22Rv1 (cell line): ENCODE data around the gene ROGDI.

ENCODE experiments used
- H3K27ac ChIP-seq: fragments of 450-650 bp; 2 replicates; pipeline ENCODE4 v1.5.1; 2017
- ZFX ChIP-seq: fragments of 450-650 bp; IDR thresholded peaks from 2 replicates; pipeline ENCODE4 v1.6.1; 2017; ENCODE audit warnings: antibody characterized with exemption, borderline replicate concordance
- TF ChIP-seq, protein P1 (sequence below): fragments of 450-650 bp; IDR thresholded peaks from 2 replicates; pipeline ENCODE4 v1.5.1; 2017; ENCODE audit warnings: mild to moderate bottlenecking

ROGDI gene

DNA sequence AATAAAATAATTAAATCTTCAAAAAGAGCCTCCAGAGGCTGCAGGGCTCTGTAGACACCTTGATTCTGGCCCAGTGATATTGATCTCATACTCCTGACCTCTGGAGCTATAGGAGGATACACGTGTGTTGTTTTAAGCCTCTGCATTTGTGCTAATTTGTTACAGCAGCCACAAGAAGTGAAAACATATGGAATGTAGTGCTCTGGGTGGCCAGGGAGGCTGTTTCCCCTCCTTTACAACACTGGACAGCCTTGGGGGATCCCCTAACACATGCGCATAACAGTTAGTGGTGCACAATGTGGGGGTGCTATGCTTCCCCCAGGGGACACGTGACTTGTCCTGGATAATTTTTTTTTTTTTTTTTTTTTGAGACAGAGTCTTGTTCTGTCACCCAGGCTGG is 30.8 kb downstream of the ROGDI start:
- H3K27ac ChIP-seq, result no peak overlapping the region
- TF ChIP-seq ZFX, result no peak
- TF ChIP-seq, protein P1, sequence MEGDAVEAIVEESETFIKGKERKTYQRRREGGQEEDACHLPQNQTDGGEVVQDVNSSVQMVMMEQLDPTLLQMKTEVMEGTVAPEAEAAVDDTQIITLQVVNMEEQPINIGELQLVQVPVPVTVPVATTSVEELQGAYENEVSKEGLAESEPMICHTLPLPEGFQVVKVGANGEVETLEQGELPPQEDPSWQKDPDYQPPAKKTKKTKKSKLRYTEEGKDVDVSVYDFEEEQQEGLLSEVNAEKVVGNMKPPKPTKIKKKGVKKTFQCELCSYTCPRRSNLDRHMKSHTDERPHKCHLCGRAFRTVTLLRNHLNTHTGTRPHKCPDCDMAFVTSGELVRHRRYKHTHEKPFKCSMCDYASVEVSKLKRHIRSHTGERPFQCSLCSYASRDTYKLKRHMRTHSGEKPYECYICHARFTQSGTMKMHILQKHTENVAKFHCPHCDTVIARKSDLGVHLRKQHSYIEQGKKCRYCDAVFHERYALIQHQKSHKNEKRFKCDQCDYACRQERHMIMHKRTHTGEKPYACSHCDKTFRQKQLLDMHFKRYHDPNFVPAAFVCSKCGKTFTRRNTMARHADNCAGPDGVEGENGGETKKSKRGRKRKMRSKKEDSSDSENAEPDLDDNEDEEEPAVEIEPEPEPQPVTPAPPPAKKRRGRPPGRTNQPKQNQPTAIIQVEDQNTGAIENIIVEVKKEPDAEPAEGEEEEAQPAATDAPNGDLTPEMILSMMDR, result no peak

DNA sequence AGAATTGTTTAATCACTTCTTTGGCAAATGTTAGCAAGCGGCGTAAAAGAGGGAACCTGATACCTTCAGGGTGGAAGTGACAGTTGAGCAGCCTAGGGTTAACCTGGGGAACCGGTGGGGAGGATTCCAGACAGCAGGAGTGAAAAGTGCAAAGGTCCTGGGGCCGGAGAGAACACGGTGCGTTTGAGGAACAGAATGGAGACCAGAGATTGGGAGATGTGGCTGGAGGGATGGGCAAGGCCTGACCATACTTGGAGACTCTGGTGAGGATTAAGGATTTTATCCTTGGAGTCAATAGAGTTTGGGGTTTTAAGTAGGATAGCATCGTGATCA is 33.2 kb downstream of the ROGDI start:
- TF ChIP-seq, protein P1, result no peak
- no peak for TF ChIP-seq ZFX
- peak overlapping the region; percentile 91 for H3K27ac ChIP-seq

DNA sequence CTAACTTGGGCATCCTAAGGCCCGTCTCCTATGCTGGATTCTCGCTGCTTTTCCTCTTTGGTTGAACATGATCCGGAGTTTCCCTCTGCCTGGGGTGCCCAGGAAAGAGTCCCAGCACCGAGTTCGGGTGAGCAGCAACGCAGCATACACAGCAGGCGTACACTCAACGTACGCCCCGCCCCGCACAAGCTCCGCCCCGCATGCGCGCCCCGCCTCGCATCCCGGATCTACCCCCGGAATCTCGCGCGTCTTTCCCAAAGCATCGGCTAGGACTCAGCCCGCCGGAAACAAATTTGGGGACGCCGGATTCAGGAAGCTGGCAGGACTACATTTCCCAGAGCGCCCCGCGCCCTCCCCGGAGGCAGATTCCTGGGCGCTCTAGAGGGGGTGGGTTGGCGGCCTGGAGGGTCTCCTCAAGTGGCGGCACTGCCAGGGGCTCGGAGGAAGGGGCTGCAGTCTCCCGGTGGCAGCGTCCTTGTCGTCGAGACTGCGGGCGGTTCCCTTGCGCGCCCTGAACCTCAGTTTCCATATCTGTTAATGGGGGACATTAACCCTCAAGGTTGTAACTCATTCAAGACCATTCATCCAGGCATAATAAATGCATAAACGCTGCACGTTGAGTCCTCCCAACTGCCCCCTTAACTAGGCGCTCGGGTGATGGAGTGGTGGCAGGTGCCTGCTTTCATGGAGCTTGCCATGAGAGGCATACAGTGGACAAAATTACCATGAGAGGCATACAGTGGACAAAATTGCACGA is 33.7 kb downstream of the ROGDI start:
- peak overlapping the region; percentile 91 for H3K27ac ChIP-seq
- no peak for TF ChIP-seq ZFX
- TF ChIP-seq, protein P1, result no peak

DNA sequence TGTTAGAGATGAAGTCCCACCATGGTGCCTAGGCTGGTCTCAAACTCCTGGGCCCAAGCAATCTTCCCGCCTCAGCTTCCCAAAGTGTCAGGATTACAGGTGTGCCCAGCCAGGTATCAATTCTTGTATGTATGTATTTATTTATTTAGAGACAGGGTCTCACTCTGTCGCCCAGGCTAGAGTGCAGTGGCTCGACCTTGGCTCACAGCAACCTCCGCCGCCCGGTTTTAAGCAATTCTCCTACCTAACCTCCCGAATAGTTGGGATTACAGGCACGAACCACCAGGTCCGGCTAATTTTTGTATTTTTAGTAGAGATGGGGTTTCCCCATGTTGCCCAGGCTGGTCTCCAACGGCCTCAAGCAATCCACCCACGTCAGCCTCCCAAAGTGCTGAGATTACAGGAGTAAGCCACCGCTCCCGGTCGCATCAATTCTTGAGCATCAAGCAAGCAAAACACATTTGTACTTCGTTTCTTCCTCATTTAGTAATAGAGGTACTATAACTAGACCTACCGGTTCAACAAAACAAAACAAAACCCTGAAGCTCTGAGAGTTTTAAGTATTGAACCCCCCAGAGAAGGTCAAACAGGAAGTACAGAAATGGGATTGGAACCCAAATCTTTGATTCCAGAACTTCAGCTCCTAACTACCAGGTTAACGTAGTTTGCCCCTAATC is 34.4 kb downstream of the ROGDI start:
- TF ChIP-seq, protein P1, result no peak
- TF ChIP-seq ZFX, result no peak
- H3K27ac ChIP-seq, result peak overlapping the region; percentile 91

DNA sequence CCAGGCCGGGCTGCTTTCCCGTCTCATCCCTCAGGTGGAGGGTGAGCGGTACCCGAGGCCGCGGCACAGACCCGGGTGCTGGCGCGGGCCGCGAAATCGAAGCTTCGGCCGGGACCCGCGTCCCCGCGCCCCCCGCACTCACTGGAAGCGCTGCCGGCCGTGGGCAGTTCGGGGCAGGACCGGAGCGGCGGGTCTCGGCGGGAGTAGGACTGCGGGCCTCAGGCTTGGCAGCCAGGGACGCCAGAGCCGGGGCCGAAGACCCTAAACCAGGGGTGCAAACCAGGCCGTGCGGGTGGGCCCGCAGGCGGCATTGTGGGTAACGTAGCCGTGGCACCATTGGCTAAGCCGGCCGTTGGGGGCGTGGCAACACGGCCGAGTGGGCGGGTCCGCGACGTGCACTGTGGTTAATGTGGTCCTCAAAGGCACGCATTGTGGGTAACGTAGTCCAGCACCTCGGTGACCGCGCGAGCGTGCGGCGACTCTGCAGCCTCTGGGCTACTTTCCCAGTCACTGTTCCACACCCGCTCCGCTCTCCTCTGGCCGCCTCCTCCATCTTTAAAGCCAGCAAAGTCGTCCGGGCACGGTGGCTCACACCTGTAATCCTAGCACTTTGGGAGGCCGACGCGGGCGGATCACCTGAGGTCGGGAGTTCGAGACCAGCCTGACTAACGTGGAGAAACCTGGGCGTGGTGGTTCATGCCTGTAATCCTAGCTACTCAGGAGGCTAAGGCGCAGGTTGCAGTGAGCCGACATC is 35.4 kb downstream of the ROGDI start, which contains the start of gene ZNF500:
Gene ZNF500 (minus strand): TSS at position 288 of the 754 bp plus-strand sequence. CDS start 1,184 bp downstream, outside the sequence.
- no peak for TF ChIP-seq ZFX
- TF ChIP-seq, protein P1, result no peak
- H3K27ac ChIP-seq, result peak within 1 kb of the TSS; percentile 91

DNA sequence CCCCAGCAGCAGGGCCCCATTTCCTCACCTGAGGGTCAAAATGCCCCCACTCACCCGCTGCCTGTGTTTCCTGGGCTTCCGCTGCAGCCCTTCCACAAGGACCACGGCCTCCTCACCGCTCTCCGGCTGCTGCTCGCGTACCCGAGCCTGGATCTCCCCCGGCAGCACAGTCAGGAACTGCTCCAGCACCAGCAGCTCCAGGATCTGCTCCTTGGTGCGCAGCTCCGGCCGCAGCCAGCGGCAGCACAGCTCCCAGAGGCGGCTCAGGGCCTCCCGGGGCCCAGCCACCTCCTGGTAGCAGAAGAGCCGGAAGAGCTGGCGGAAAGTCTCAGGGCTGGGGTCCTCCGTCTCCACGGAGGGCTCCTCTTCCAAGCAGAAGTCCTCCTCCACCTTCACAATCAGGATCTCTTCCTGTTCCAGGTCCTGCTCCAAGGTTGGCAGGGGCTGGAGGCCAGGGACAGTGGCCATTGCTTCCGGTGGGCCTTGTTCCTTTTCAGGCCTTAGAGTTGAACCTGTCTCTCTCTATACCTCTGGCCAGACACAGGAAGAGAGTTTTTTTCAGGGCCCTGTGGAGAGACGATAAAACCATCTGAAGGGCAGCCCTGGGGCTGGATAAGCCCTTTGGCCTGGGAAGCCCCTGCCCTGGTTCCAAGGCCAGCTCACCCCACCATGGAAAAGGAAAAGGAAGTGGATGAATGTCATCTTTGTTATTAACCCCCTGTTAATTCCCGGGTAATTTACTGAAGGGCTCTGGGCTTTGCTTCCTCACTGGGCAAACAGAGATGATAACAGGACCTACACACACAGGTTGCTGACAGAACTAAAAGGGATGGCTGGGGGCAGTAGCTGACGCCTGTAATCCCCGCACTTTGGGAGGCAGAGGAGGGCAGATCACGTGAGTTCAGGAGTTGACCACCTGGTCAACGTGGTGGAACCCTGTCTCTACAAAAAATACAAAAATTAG is 36.6 kb downstream of the ROGDI start:
- H3K27ac ChIP-seq, result peak overlapping the region; percentile 91
- no peak for TF ChIP-seq ZFX
- TF ChIP-seq, protein P1, result no peak
